GM12875 (cell line): ENCODE results near the gene VPS9D1.

Experiments
- H3K4me3 ChIP-seq: one replicate; pipeline ENCODE4 v1.5.1; 2011; ENCODE audit warnings: low read depth, low read length, control low read depth
- CTCF ChIP-seq: IDR thresholded peaks from 2 replicates; pipeline ENCODE4 v1.5.1; 2011; ENCODE audit warnings: low read depth, mild to moderate bottlenecking, control low read depth, inconsistent platforms, low read length, moderate library complexity, borderline replicate concordance; ENCODE audit not compliant: insufficient read depth

The VPS9D1 gene

DNA sequence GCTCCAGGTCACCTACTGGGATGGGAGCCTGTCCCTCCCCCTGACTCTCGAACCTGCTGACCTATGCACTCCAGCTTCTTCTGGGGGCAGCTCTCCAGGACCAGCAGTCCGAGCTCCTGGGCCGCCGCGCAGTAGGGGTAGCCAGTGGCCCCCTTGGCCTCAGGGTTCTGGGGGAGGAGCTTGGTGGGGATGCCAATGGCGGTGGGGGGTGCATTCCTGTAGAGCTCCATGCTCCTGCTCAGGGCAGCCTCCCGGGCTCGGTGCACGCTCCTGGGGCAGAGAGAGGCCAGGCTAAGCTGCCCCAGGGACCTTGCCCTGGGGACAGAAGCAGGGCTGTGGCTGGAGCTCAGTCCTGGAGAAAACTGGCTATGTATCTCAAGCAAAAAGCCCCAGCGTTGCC, 11.5 kb downstream of the VPS9D1 start:
- no peak overlapping the region for H3K4me3 ChIP-seq
- TF ChIP-seq CTCF: no peak

GRCh38 chr16:89708481-89708931, 12.2 kb downstream of the VPS9D1 start:
- TF ChIP-seq CTCF: no peak
- no peak overlapping the region for H3K4me3 ChIP-seq

- no peak for TF ChIP-seq CTCF
- no peak overlapping the region for H3K4me3 ChIP-seq
Observed at GRCh38 chr16:89707695-89708094, 13.0 kb downstream of the VPS9D1 start.

- TF ChIP-seq CTCF: no peak
- H3K4me3 ChIP-seq: no peak overlapping the region
Observed at GRCh38 chr16:89706518-89707260, 14.0 kb downstream of the VPS9D1 start.

- no peak overlapping the region for H3K4me3 ChIP-seq
- no peak for TF ChIP-seq CTCF
Observed at GRCh38 chr16:89705006-89705405, 15.7 kb downstream of the VPS9D1 start.

DNA sequence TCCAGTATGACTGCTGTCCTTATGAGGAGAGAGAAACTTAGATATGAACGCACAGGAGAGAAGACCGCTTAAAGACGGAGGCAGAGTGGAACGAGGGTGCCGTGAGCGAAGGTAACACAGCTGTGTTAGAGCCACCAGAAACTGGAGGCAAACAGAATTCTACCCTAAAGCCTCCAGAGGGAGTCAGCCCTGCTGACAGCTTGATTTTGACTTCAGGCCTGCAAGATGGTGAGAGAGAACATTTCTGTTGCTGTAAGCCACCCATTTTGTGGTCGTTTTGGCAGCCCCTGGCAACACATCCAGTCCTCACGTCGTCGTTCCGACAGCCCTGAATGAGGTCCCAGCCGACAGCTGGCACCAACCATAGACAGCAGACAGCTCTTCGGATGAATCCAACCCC, 16.4 kb downstream of the VPS9D1 start:
- TF ChIP-seq CTCF: no peak
- no peak overlapping the region for H3K4me3 ChIP-seq

- 0 out of 2 replicates have a peak, but pooled peaks have one; percentile 2 for TF ChIP-seq CTCF
- H3K4me3 ChIP-seq: peak within 1 kb of the TSS; percentile 53
Observed at GRCh38 chr16:89701425-89702406, 19.0 kb downstream of the VPS9D1 start, which contains the start of gene SPATA2L. Gene SPATA2L, minus strand, starts transcription at chr16:89701705. Its CDS starts 473 bp downstream, at chr16:89701232.
